ENCODE measurements around the gene FOXI3.

GRCh38 chr2:88472811-88473210, 20.3 kb upstream of the FOXI3 start:
- TF ChIP-seq POLR2A (IDR thresholded peaks at IDR 0.05): no peak
- TF ChIP-seq CTCF (IDR thresholded peaks at IDR 0.05): no peak
